ENCODE results near the gene C7orf25.

DNA sequence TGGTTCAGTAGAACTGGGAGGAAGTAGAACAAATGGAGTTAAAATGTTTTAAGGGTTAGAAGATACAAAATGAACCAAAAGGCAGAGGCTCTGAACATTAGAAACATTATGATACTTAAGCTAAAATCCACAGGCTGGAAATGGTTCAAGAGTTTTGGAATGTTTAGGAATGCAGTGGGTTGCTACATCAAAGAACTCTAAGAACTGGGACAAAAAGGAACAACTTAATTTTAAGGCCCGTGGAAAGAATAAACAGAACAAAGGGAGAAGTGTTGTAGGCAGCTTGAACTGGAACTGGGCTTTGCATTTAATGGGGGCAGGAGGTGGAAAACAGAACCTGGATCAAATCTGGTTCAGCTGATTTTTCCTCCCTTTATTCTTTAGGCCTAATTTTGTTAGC lies 3.5 kb upstream of the C7orf25 start:
- TF ChIP-seq EGR1 (IDR thresholded peaks at IDR 0.05; ENCODE audit: low read depth in 2 of 2) (no peak), TAF1 (conservative IDR thresholded peaks at IDR 0.05) (no peak), JUND (IDR thresholded peaks at IDR 0.05) (no peak), FOXA1 (IDR thresholded peaks at IDR 0.05) (no peak), FOXA2 (IDR thresholded peaks at IDR 0.05) (no peak)
- TF ChIP-seq, protein P1, sequence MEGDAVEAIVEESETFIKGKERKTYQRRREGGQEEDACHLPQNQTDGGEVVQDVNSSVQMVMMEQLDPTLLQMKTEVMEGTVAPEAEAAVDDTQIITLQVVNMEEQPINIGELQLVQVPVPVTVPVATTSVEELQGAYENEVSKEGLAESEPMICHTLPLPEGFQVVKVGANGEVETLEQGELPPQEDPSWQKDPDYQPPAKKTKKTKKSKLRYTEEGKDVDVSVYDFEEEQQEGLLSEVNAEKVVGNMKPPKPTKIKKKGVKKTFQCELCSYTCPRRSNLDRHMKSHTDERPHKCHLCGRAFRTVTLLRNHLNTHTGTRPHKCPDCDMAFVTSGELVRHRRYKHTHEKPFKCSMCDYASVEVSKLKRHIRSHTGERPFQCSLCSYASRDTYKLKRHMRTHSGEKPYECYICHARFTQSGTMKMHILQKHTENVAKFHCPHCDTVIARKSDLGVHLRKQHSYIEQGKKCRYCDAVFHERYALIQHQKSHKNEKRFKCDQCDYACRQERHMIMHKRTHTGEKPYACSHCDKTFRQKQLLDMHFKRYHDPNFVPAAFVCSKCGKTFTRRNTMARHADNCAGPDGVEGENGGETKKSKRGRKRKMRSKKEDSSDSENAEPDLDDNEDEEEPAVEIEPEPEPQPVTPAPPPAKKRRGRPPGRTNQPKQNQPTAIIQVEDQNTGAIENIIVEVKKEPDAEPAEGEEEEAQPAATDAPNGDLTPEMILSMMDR (IDR thresholded peaks at IDR 0.05; ENCODE audit: low read depth, low read length, missing input control) = no peak
- TF ChIP-seq, protein P2, sequence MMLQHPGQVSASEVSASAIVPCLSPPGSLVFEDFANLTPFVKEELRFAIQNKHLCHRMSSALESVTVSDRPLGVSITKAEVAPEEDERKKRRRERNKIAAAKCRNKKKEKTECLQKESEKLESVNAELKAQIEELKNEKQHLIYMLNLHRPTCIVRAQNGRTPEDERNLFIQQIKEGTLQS (IDR thresholded peaks at IDR 0.05) = no peak
- TF ChIP-seq, protein P3, sequence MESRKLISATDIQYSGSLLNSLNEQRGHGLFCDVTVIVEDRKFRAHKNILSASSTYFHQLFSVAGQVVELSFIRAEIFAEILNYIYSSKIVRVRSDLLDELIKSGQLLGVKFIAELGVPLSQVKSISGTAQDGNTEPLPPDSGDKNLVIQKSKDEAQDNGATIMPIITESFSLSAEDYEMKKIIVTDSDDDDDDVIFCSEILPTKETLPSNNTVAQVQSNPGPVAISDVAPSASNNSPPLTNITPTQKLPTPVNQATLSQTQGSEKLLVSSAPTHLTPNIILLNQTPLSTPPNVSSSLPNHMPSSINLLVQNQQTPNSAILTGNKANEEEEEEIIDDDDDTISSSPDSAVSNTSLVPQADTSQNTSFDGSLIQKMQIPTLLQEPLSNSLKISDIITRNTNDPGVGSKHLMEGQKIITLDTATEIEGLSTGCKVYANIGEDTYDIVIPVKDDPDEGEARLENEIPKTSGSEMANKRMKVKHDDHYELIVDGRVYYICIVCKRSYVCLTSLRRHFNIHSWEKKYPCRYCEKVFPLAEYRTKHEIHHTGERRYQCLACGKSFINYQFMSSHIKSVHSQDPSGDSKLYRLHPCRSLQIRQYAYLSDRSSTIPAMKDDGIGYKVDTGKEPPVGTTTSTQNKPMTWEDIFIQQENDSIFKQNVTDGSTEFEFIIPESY (IDR thresholded peaks at IDR 0.05) = no peak
- TF ChIP-seq, protein P4, sequence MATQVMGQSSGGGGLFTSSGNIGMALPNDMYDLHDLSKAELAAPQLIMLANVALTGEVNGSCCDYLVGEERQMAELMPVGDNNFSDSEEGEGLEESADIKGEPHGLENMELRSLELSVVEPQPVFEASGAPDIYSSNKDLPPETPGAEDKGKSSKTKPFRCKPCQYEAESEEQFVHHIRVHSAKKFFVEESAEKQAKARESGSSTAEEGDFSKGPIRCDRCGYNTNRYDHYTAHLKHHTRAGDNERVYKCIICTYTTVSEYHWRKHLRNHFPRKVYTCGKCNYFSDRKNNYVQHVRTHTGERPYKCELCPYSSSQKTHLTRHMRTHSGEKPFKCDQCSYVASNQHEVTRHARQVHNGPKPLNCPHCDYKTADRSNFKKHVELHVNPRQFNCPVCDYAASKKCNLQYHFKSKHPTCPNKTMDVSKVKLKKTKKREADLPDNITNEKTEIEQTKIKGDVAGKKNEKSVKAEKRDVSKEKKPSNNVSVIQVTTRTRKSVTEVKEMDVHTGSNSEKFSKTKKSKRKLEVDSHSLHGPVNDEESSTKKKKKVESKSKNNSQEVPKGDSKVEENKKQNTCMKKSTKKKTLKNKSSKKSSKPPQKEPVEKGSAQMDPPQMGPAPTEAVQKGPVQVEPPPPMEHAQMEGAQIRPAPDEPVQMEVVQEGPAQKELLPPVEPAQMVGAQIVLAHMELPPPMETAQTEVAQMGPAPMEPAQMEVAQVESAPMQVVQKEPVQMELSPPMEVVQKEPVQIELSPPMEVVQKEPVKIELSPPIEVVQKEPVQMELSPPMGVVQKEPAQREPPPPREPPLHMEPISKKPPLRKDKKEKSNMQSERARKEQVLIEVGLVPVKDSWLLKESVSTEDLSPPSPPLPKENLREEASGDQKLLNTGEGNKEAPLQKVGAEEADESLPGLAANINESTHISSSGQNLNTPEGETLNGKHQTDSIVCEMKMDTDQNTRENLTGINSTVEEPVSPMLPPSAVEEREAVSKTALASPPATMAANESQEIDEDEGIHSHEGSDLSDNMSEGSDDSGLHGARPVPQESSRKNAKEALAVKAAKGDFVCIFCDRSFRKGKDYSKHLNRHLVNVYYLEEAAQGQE (IDR thresholded peaks at IDR 0.05) = no peak

Data from liver (tissue), 3 donors.